Loucy (cell line): ENCODE data around the gene DNM2.

ENCODE experiments used
- CTCF ChIP-seq: fragments of 200-600 bp; sonication (generic); conservative IDR thresholded peaks from 2 replicates; pipeline ENCODE4 v1.5.1; 2014; ENCODE audit warnings: mild to moderate bottlenecking, antibody characterized with exemption, low read length
- EZH2phosphoT487 ChIP-seq: fragments of 200-600 bp; IDR thresholded peaks from 2 replicates; pipeline ENCODE4 v1.6.1; 2018; ENCODE audit warnings: antibody characterized with exemption, mild to moderate bottlenecking, moderate library complexity, borderline replicate concordance

- TF ChIP-seq CTCF, result no peak
- TF ChIP-seq EZH2phosphoT487, result no peak
These were observed 48.9 kb downstream of the DNM2 start for GRCh38 chr19:10766671-10767201.
